Measurements from ENCODE around the gene UBE2J2.

Gene UBE2J2

DNA sequence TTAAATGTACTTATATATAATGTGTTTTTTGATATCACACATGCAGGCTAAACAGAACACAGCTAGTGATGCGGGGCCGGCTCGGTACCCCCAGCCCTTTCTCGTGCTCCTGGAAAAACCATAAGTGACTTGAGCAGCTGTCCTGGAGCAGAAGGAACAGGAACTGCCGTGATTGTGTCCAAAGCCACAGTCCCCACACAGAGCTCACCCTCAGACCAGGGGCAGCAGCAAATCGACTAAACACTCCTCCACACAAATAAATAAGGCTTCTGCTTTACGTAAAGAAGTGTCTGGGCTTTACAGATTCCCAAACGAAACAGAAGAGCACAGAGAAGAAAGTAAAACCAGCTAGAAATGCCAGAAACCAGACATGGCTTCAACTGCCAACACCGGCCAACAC is 9.6 kb downstream of the UBE2J2 start:
- no CpG with 5 or more reads among the region's 9 CpGs for WGBS (ENCODE audit: insufficient coverage, insufficient read length)
- DNase-seq (ENCODE audit: low read depth, low spot score), result no peak

DNA sequence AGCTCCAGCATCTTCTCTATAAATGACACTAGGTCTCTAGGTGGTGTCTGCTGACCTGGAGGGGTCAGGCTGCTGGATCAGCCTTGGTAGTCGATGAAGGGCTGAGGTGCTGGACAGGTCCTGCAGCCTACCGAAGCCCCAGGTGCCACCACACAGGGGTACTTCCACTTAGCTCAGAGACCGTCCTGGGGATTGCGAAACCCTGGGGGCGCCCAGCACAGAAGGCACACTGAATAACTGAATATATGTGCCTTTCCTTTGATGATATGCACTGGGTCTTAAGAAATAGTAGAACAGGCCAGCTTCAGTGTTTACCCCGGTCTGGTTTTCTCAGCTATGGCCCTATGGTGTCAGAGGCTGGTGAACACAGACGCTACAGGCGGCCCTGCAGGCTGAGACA is 10.9 kb downstream of the UBE2J2 start:
- H3K36me3 ChIP-seq (ENCODE audit: control insufficient read depth, insufficient read depth, low read length), result peaks cover 42% of the 10 kb centered on the region
- H3K27ac ChIP-seq (ENCODE audit: low read length), result no peak overlapping the region
- H3K9me3 ChIP-seq (ENCODE audit: control insufficient read depth, insufficient read depth, low read length), result no peaks in the 10 kb centered on the region
- H3K4me3 ChIP-seq (ENCODE audit: low read length), result no peak overlapping the region
- no peaks in the 10 kb centered on the region for H3K27me3 ChIP-seq (ENCODE audit: control insufficient read depth, insufficient read depth, low read length)
- WGBS (ENCODE audit: insufficient coverage, insufficient read length), result no CpG with 5 or more reads among the region's 8 CpGs
- DNase-seq (ENCODE audit: low read depth, low spot score), result no peak
- peaks cover 3% of the 10 kb centered on the region for H3K4me1 ChIP-seq (ENCODE audit: control insufficient read depth, insufficient read depth, low read length)

More for the DNA sequence above, 9.6 kb downstream of the UBE2J2 start:
- Histone ChIP-seq H3K27ac (ENCODE audit: low read length) (no peak overlapping the region), H3K9me3 (ENCODE audit: control insufficient read depth, insufficient read depth, low read length) (no peaks in the 10 kb centered on the region), H3K27me3 (ENCODE audit: control insufficient read depth, insufficient read depth, low read length) (no peaks in the 10 kb centered on the region), H3K4me1 (ENCODE audit: control insufficient read depth, insufficient read depth, low read length) (peaks cover under 1% of the 10 kb centered on the region; the same call in 1 of the 2 replicates), H3K36me3 (ENCODE audit: control insufficient read depth, insufficient read depth, low read length) (peaks cover 40% of the 10 kb centered on the region), H3K4me3 (ENCODE audit: low read length) (no peak overlapping the region)

DNA sequence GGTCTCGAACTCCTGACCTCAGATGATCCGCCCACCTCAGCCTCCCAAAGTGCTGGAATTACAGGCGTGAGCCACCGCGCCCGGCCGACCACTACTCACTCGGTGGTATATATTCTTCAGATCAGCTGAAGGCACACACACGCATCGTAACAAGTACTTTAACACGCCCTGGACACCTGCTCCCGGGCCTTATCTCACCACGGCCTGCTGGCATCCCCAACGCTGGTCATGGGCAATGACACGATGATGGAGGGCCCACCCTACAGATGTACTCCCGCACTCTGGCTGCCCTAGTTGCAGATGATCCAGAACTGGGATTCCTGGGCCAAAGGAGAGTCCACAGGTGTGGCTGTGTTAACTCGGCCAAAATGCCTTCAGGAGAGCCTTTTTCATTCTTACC is 11.6 kb downstream of the UBE2J2 start:
- no CpG with 5 or more reads among the region's 17 CpGs for WGBS (ENCODE audit: insufficient coverage, insufficient read length)
- no peaks in the 10 kb centered on the region for H3K27me3 ChIP-seq (ENCODE audit: control insufficient read depth, insufficient read depth, low read length)
- H3K4me1 ChIP-seq (ENCODE audit: control insufficient read depth, insufficient read depth, low read length), result peaks cover 8% of the 10 kb centered on the region
- no peaks in the 10 kb centered on the region for H3K9me3 ChIP-seq (ENCODE audit: control insufficient read depth, insufficient read depth, low read length)
- H3K4me3 ChIP-seq (ENCODE audit: low read length), result no peak overlapping the region
- H3K27ac ChIP-seq (ENCODE audit: low read length), result no peak overlapping the region
- no peak for DNase-seq (ENCODE audit: low read depth, low spot score)
- peaks cover 38% of the 10 kb centered on the region for H3K36me3 ChIP-seq (ENCODE audit: control insufficient read depth, insufficient read depth, low read length)

DNA sequence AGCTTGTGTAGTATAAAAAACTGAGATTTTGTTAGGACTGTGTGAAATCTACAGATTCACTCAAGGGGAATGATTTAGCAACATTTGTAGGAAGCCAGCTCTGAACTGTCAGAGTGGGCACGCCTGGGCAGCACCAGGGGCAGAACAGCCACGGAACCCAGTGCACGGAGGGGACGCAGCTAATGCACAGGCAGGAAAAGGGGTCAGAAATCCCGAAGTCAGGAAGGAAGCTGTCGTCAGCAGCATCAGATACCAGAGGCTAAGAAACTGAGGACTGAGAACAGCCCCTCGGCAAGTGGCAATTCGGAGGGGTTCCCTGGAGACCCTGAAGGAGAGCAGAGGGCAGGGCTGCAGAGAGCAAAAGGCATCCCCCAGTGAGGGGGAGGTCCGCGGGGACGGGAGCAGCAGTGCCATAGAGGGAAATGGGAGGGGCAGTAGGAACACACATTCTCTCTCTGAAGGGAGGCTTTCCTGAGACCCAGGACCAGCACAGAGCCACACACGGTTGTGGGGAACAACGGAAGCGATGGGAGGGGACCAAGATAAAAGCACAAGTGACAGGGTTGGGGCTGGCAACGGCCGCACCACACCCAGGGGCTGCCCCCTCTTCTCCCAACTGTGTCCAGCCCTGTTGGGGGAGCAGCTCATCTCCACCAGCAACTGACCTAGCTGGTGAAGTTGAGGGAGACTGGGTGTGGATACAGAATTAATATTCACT is 12.7 kb downstream of the UBE2J2 start:
- DNase-seq (ENCODE audit: low read depth, low spot score), result no peak
- Histone ChIP-seq H3K36me3 (ENCODE audit: control insufficient read depth, insufficient read depth, low read length) (peaks cover 37% of the 10 kb centered on the region), H3K4me3 (ENCODE audit: low read length) (no peak overlapping the region), H3K27ac (ENCODE audit: low read length) (no peak overlapping the region), H3K4me1 (ENCODE audit: control insufficient read depth, insufficient read depth, low read length) (peaks cover 8% of the 10 kb centered on the region), H3K9me3 (ENCODE audit: control insufficient read depth, insufficient read depth, low read length) (no peaks in the 10 kb centered on the region), H3K27me3 (ENCODE audit: control insufficient read depth, insufficient read depth, low read length) (no peaks in the 10 kb centered on the region)
- no CpG with 5 or more reads among the region's 16 CpGs for WGBS (ENCODE audit: insufficient coverage, insufficient read length)

DNA sequence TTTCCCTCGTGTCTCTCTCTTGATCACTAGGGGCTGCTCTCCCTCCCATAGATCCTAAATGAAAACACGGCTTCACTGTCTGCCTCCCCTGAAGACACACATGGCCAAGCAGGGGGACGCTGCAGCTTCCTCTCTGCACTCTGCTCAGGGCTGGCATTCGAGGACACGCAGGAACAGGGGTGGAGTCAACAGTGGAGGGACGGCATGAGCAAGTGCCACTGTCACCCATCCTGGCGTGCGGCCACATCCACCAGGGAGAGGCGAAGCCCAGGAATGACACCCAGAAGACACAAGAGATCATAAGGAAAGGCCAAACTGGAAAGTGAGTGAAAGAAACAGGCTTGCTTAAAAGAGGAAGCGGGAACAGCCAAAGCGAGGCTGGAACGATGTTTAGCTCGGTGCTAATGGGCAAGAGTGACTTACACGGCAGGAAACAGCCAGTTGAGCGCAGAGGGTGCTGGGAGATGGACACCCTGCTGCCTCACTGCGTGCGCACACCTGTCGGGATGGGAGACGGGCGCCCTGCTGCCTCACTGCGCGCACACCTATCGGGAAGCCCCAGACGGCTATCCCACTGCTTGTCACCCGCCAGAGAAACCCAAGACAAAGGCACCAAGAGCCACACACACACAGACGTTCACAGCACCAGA is 13.6 kb downstream of the UBE2J2 start:
- peaks cover 36% of the 10 kb centered on the region for H3K36me3 ChIP-seq (ENCODE audit: control insufficient read depth, insufficient read depth, low read length)
- no peaks in the 10 kb centered on the region for H3K27me3 ChIP-seq (ENCODE audit: control insufficient read depth, insufficient read depth, low read length)
- WGBS (ENCODE audit: insufficient coverage, insufficient read length), result no CpG with 5 or more reads among the region's 26 CpGs
- no peak overlapping the region for H3K4me3 ChIP-seq (ENCODE audit: low read length)
- no peak overlapping the region for H3K27ac ChIP-seq (ENCODE audit: low read length)
- DNase-seq (ENCODE audit: low read depth, low spot score), result no peak
- no peaks in the 10 kb centered on the region for H3K9me3 ChIP-seq (ENCODE audit: control insufficient read depth, insufficient read depth, low read length)
- H3K4me1 ChIP-seq (ENCODE audit: control insufficient read depth, insufficient read depth, low read length), result peaks cover 8% of the 10 kb centered on the region

DNA sequence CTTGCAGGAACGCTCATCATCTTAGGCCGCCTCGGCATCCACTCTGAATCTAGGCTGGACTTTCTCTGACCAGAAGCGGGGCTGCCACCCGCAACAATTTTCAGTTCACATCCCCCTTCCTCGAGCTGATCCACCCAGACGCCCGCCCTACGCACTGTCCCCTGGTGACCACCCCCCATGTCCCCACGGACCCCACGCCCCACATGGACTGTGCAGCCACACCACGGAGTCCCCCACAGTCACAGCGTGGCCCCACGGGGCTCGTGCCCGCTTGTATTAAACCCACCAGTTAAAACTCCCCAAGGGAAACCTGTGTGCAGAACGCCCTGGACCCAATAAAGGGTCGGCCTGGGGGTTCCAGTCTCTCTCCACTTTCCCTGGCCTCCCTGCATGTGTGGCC is 14.1 kb downstream of the UBE2J2 start:
- Histone ChIP-seq H3K9me3 (ENCODE audit: control insufficient read depth, insufficient read depth, low read length) (no peaks in the 10 kb centered on the region), H3K27me3 (ENCODE audit: control insufficient read depth, insufficient read depth, low read length) (no peaks in the 10 kb centered on the region), H3K27ac (ENCODE audit: low read length) (no peak overlapping the region), H3K4me1 (ENCODE audit: control insufficient read depth, insufficient read depth, low read length) (peaks cover 8% of the 10 kb centered on the region), H3K4me3 (ENCODE audit: low read length) (no peak overlapping the region), H3K36me3 (ENCODE audit: control insufficient read depth, insufficient read depth, low read length) (peaks cover 39% of the 10 kb centered on the region)
- DNase-seq (ENCODE audit: low read depth, low spot score), result no peak
- WGBS (ENCODE audit: insufficient coverage, insufficient read length), result no CpG with 5 or more reads among the region's 18 CpGs

DNA sequence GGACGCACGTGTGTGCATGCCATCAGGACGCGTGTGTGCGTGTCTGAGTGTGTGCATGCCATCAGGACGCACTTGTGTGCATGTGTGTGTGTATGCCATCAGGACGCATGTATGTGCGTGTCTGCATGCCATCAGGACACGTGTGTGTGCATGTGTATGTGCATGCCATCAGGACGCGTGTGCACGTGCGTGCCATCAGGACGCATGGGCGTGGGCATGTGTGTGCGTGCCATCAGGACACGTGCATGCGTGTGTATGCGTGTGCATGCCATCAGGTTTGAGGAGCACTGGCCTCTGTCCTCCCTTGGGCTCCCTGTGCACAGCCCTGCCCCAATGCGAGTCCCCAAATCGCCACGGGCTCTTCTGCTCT is 14.6 kb downstream of the UBE2J2 start:
- no CpG with 5 or more reads among the region's 22 CpGs for WGBS (ENCODE audit: insufficient coverage, insufficient read length)
- no peak for DNase-seq (ENCODE audit: low read depth, low spot score)
- Histone ChIP-seq H3K9me3 (ENCODE audit: control insufficient read depth, insufficient read depth, low read length) (no peaks in the 10 kb centered on the region), H3K36me3 (ENCODE audit: control insufficient read depth, insufficient read depth, low read length) (peaks cover 37% of the 10 kb centered on the region), H3K4me1 (ENCODE audit: control insufficient read depth, insufficient read depth, low read length) (peaks cover 8% of the 10 kb centered on the region), H3K27me3 (ENCODE audit: control insufficient read depth, insufficient read depth, low read length) (no peaks in the 10 kb centered on the region), H3K27ac (ENCODE audit: low read length) (no peak overlapping the region), H3K4me3 (ENCODE audit: low read length) (no peak overlapping the region)

DNA sequence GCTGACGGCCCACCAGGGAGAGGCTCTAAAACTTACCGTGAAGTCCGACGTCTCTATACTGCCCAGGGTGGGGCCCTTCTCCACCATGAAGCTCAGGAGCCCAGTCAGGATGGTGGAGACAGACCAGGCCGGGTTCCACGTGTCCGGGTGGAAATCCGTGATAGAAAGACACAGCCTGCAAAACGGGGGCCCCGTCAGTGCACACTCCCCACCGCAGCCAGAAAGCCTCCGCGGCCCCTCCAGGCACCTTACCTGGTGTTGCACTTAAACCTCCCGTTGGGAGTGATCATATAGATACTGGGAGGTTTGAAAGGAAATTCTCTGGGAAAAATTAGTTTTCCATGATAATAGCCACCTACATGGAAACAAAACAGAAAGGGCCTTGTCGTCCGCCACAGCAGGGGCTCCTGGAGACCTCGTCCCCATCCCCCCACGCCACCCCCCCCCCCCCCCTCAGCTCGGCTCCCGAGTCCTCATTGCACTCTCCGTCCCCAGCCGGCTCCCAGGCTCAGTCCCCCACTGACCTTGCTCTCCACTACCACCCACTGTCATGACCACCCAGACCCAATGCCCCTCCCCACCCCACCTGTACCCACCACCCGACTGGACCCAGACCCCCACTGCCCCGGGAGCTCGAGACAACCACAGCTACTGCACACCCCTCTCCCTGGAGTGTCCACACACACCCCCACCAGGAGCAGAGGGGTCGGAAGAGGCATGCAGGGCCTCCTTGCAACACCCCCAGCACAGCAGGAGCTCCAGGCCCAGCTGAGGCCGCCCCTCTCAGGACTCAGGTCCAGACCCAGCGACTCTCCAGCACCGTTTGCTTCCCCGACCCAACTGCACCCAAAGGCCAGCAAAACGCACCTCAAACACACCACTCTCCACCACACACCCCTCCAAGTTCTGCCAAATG is 16.4 kb downstream of the UBE2J2 start:
- H3K4me3 ChIP-seq (ENCODE audit: low read length), result no peak overlapping the region
- no CpG with 5 or more reads among the region's 31 CpGs for WGBS (ENCODE audit: insufficient coverage, insufficient read length)
- no peak overlapping the region for H3K27ac ChIP-seq (ENCODE audit: low read length)
- no peaks in the 10 kb centered on the region for H3K27me3 ChIP-seq (ENCODE audit: control insufficient read depth, insufficient read depth, low read length)
- DNase-seq (ENCODE audit: low read depth, low spot score), result no peak
- peaks cover 8% of the 10 kb centered on the region for H3K4me1 ChIP-seq (ENCODE audit: control insufficient read depth, insufficient read depth, low read length)
- peaks cover 36% of the 10 kb centered on the region for H3K36me3 ChIP-seq (ENCODE audit: control insufficient read depth, insufficient read depth, low read length)
- no peaks in the 10 kb centered on the region for H3K9me3 ChIP-seq (ENCODE audit: control insufficient read depth, insufficient read depth, low read length)

DNA sequence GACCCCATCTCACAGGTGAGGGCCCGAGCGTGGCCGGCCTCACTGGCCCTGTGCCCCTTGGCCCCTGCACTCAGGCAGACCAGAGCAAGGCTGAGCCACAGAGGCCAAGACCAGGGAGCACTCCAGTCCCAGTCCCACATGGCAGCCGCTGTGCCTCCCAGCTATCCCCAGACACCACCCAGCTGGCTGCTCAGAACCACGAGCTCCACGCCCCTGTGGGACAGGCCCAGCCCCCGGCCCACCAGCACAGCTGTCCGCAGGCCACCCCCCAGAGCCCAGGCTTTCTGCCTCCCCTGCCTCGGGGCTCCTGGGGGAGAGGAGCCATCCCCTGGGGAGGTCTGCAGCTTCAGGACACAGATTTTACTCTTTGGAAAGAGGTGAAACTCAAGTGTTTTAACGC is 18.0 kb downstream of the UBE2J2 start:
- Histone ChIP-seq H3K27me3 (ENCODE audit: control insufficient read depth, insufficient read depth, low read length) (no peaks in the 10 kb centered on the region), H3K9me3 (ENCODE audit: control insufficient read depth, insufficient read depth, low read length) (no peaks in the 10 kb centered on the region), H3K27ac (ENCODE audit: low read length) (no peak overlapping the region), H3K4me3 (ENCODE audit: low read length) (no peak overlapping the region), H3K36me3 (ENCODE audit: control insufficient read depth, insufficient read depth, low read length) (peaks cover 29% of the 10 kb centered on the region), H3K4me1 (ENCODE audit: control insufficient read depth, insufficient read depth, low read length) (peaks cover 8% of the 10 kb centered on the region)
- DNase-seq (ENCODE audit: low read depth, low spot score), result no peak
- WGBS (ENCODE audit: insufficient coverage, insufficient read length), result no CpG with 5 or more reads among the region's 10 CpGs

DNA sequence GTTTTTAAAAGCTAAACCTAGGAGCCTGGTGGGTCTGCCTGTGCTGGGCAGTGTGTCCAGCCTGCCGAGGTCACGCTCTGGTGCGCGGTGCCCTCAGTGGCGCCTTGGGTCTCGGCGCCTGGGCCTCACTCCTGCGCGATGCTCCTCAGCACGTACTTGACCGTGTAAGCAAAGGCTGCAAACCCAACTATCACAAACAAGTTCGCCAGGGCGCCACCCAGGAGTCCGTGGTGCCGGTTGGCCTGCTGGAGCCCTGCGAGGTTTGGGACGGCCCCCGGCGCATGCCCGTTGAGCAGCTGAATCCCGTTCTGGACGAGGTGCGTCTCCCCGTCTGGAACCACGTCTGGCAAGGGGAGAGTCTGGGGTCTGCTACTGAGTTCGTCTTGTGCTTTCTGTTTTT is 18.6 kb downstream of the UBE2J2 start:
- Histone ChIP-seq H3K9me3 (ENCODE audit: control insufficient read depth, insufficient read depth, low read length) (no peaks in the 10 kb centered on the region), H3K27ac (ENCODE audit: low read length) (no peak overlapping the region), H3K4me3 (ENCODE audit: low read length) (no peak overlapping the region), H3K4me1 (ENCODE audit: control insufficient read depth, insufficient read depth, low read length) (peaks cover 8% of the 10 kb centered on the region), H3K36me3 (ENCODE audit: control insufficient read depth, insufficient read depth, low read length) (peaks cover 29% of the 10 kb centered on the region), H3K27me3 (ENCODE audit: control insufficient read depth, insufficient read depth, low read length) (no peaks in the 10 kb centered on the region)
- no CpG with 5 or more reads among the region's 26 CpGs for WGBS (ENCODE audit: insufficient coverage, insufficient read length)
- no peak for DNase-seq (ENCODE audit: low read depth, low spot score)

All from iPS DF 6.9 (cell line).